WTC11 (cell line): ENCODE data around the gene HSPBAP1. TPM values are rescaled to one million over a fixed set of nuclear protein-coding genes. Genes with fewer than 3 reads are reported as not detected.
A peak's percentile ranks its signal among the peaks of the same experiment; 100 is the strongest.
"Not testable (repeated sequence)": the region's sequence is repeated elsewhere in the genome, so short reads cannot be mapped to it uniquely, and the experiment has no call there.

Source experiments
- ATAC-seq: fragments of 200-7000 bp; cut with Tn5 transposase; 2 replicates; pipeline ENCODE4 v1.10.0; 2021; ENCODE audit warnings: mild to moderate bottlenecking, moderate library complexity
- CTCF ChIA-PET: fragments of 300-600 bp; sonication (Branson Sonifier 250); formaldehyde crosslinking; loops from one replicate; lab custom pipeline; 2021; ENCODE audit warnings: antibody characterized with exemption; lab: Charles Lee
- POLR2A ChIA-PET: fragments of 350-600 bp; sonication (Branson Sonifier 250); formaldehyde crosslinking; loops from one replicate; lab custom pipeline; 2021; ENCODE audit warnings: antibody characterized with exemption; lab: Charles Lee
- DNase-seq: peaks from one replicate; pipeline ENCODE4 v3.0.0; 2021; ENCODE audit warnings: low spot score
- H3K27ac Mint-ChIP-seq: 2 replicates; pipeline ENCODE4 v1.8.0; 2021; ENCODE audit warnings: mixed read lengths
- H3K27me3 Mint-ChIP-seq: 2 replicates; pipeline ENCODE4 v1.8.0; 2021; ENCODE audit warnings: low read depth, mild to moderate bottlenecking, moderate library complexity, mixed read lengths
- H3K36me3 Mint-ChIP-seq: 2 replicates; pipeline ENCODE4 v1.8.0; 2021; ENCODE audit warnings: mixed read lengths
- H3K4me1 Mint-ChIP-seq: 2 replicates; pipeline ENCODE4 v1.8.0; 2022; ENCODE audit warnings: mixed read lengths
- H3K4me3 Mint-ChIP-seq: 2 replicates; pipeline ENCODE4 v1.8.0; 2021; ENCODE audit warnings: mild to moderate bottlenecking, moderate library complexity, mixed read lengths
- H3K9me3 Mint-ChIP-seq: 2 replicates; pipeline ENCODE4 v1.8.0; 2021; ENCODE audit warnings: mixed read lengths
- AFF4 ChIP-seq: sonication (generic); formaldehyde crosslinking; IDR thresholded peaks from 2 replicates; pipeline ENCODE4 v1.8.1; 2023; ENCODE audit warnings: mild to moderate bottlenecking, missing genetic modification reagents, borderline replicate concordance
- ARID4B ChIP-seq: sonication (generic); formaldehyde crosslinking; IDR thresholded peaks from 2 replicates; pipeline ENCODE4 v1.8.0; 2023; ENCODE audit warnings: missing genetic modification reagents, mild to moderate bottlenecking, borderline replicate concordance
- FOXJ3 ChIP-seq: sonication (generic); formaldehyde crosslinking; IDR thresholded peaks from 2 replicates; pipeline ENCODE4 v1.9.0; 2021; ENCODE audit warnings: missing genetic modification reagents, mild to moderate bottlenecking, borderline replicate concordance
- FOXK1 ChIP-seq: sonication (generic); formaldehyde crosslinking; IDR thresholded peaks from 2 replicates; pipeline ENCODE4 v1.8.0; 2022; ENCODE audit warnings: mild to moderate bottlenecking, moderate library complexity, missing genetic modification reagents
- IRF2 ChIP-seq: sonication (generic); formaldehyde crosslinking; IDR thresholded peaks from 2 replicates; pipeline ENCODE4 v1.8.0; 2022; ENCODE audit warnings: low read depth, missing genetic modification reagents, borderline replicate concordance
- NFATC4 ChIP-seq: fragments of 250-450 bp; sonication (Bioruptor Pico); IDR thresholded peaks from 2 replicates; pipeline ENCODE4 v1.9.0; 2021; ENCODE audit warnings: mild to moderate bottlenecking
- NR2C2 ChIP-seq: sonication (generic); formaldehyde crosslinking; IDR thresholded peaks from 2 replicates; pipeline ENCODE4 v1.8.0; 2022; ENCODE audit warnings: mild to moderate bottlenecking, missing genetic modification reagents
- OVOL2 ChIP-seq: fragments of 250-450 bp; sonication (Bioruptor Pico); IDR thresholded peaks from 2 replicates; pipeline ENCODE4 v1.9.0; 2021; ENCODE audit warnings: mild to moderate bottlenecking, borderline replicate concordance
- SMAD3 ChIP-seq: sonication (generic); formaldehyde crosslinking; IDR thresholded peaks from 2 replicates; pipeline ENCODE4 v1.8.0; 2022; ENCODE audit warnings: missing genetic modification reagents, mild to moderate bottlenecking, borderline replicate concordance
- SP1 ChIP-seq: sonication (generic); formaldehyde crosslinking; conservative IDR thresholded peaks from 2 replicates; pipeline ENCODE4 v1.8.1; 2022; ENCODE audit warnings: missing genetic modification reagents
- TEAD1 ChIP-seq: sonication (generic); formaldehyde crosslinking; IDR thresholded peaks from 2 replicates; pipeline ENCODE4 v1.8.0; 2022; ENCODE audit warnings: mild to moderate bottlenecking, missing genetic modification reagents
- ZNF423 ChIP-seq: fragments of 250-450 bp; sonication (Bioruptor Pico); IDR thresholded peaks from 2 replicates; pipeline ENCODE4 v2.1.2; 2022; ENCODE audit warnings: mild to moderate bottlenecking, moderate library complexity
- ZNF425 ChIP-seq: fragments of 250-450 bp; sonication (Bioruptor Pico); conservative IDR thresholded peaks from 2 replicates; pipeline ENCODE4 v1.9.0; 2021; ENCODE audit warnings: mild to moderate bottlenecking
- ZNF512 ChIP-seq: sonication (generic); formaldehyde crosslinking; IDR thresholded peaks from 2 replicates; pipeline ENCODE4 v1.8.1; 2022; ENCODE audit warnings: missing genetic modification reagents, borderline replicate concordance
- ZNF532 ChIP-seq: fragments of 250-450 bp; sonication (Bioruptor Pico); IDR thresholded peaks from 2 replicates; pipeline ENCODE4 v1.9.0; 2021; ENCODE audit warnings: mild to moderate bottlenecking, borderline replicate concordance
- total RNA-seq: library from RNA; stranded (reverse); gene quantifications from 3 replicates; pipeline ENCODE4 v1.2.3, GENCODE V29; 2021

The HSPBAP1 gene
- total RNA-seq, 1 experiment from 2014 or later: 9.1 TPM

- TF ChIP-seq ZNF532 (no peak), ZNF423 (CRISPR knock-in tag) (no peak), FOXJ3 (CRISPR knock-in tag) (no peak), AFF4 (CRISPR knock-in tag) (no peak), TEAD1 (CRISPR knock-in tag) (no peak)
- TF ChIP-seq, all 79 proteins: peak for 0
These were observed 54.5 kb downstream of the HSPBAP1 start (continued) for GRCh38 chr3:122739172-122739571.

- ATAC-seq, H3K27me3 Mint-ChIP-seq, H3K4me1 Mint-ChIP-seq, H3K27ac Mint-ChIP-seq, H3K4me3 Mint-ChIP-seq, POLR2A ChIA-PET, DNase-seq: not testable (repeated sequence)
- CTCF ChIA-PET: interaction anchor here (0.6 kb wide), 1 partner anchor 348 kb away, joined by 3 read pairs; no protein-coding TSS in a partner anchor
- H3K9me3 Mint-ChIP-seq: peaks cover 29% of the 10 kb centered on the region
- H3K36me3 Mint-ChIP-seq: peaks cover 34% of the 10 kb centered on the region
These were observed 60.7 kb downstream of the HSPBAP1 start for GRCh38 chr3:122732682-122733525.

- Mint-ChIP-seq H3K4me3 (no peak overlapping the region), H3K27me3 (peaks cover 3% of the 10 kb centered on the region; the same call in 1 of the 2 replicates), H3K9me3 (peaks cover 44% of the 10 kb centered on the region), H3K27ac (no peak overlapping the region), H3K36me3 (peaks cover 48% of the 10 kb centered on the region), H3K4me1 (0 out of 2 replicates have a peak, but pooled peaks cover 3% of the 10 kb centered on the region)
- CTCF ChIA-PET: interaction anchor here (0.8 kb wide), 1 partner anchor 10 kb away, joined by 3 read pairs; no protein-coding TSS in a partner anchor
- peak; percentile 16 for DNase-seq
- POLR2A ChIA-PET: no interaction called here
- ATAC-seq: peak; percentile 74
- TF ChIP-seq OVOL2 (CRISPR knock-in tag) (no peak), IRF2 (CRISPR knock-in tag) (no peak), FOXK1 (no peak), TEAD1 (CRISPR knock-in tag) (no peak), ZNF425 (CRISPR knock-in tag) (no peak), ARID4B (CRISPR knock-in tag) (no peak), ZNF512 (no peak), SP1 (no peak), NR2C2 (CRISPR knock-in tag) (no peak), NFATC4 (no peak), SMAD3 (CRISPR knock-in tag) (no peak)
These were observed 63.4 kb downstream of the HSPBAP1 start for GRCh38 chr3:122730240-122730639.
